ENCODE results near the gene SH3BP5. TPM values are rescaled to one million over a fixed set of nuclear protein-coding genes. Genes with fewer than 3 reads are reported as not detected.

SH3BP5 gene
- total and polyA plus RNA-seq, 2 experiments from 2014 or later = 15.9 to 16.3 TPM

DNA sequence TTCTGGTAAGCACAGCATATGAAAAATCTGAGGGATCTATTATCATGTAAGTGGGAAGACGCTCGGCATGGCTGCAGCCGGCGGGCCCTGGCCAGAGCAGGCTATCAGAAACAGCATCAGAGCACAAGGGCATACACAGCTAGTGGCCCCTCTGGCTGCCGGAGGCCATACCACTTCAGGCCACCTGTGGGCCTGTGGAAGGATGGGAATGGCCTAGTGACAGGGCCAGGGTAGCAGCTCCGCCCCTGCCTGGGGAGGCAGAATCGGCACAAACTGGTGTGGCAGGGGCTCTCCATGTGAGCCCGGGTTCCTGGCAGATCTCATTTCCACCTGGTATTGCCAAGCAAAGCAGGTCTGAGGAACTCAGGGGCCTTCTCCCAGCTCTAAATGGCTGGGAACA is 46.4 kb downstream of the SH3BP5 start:
- Histone ChIP-seq H2AFZ (no peak overlapping the region), H3K9me3 (ENCODE audit: low read depth) (no peaks in the 10 kb centered on the region), H3K4me3 (no peak overlapping the region), H3K27me3 (no peaks in the 10 kb centered on the region), H3K27ac (no peak overlapping the region), H3K4me2 (no peak overlapping the region), H3K79me2 (peaks cover 29% of the 10 kb centered on the region), H3K4me1 (ENCODE audit: insufficient read depth) (no peaks in the 10 kb centered on the region), H3K36me3 (replicated peaks; ENCODE audit: insufficient read depth, low read depth) (no peaks in the 10 kb centered on the region), H4K20me1 (ENCODE audit: insufficient read depth, poor library complexity, severe bottlenecking) (no peaks in the 10 kb centered on the region), H3K9me2 (replicated peaks; ENCODE audit: insufficient read depth) (no peaks in the 10 kb centered on the region)
- no peak for DNase-seq (ENCODE audit: low spot score)
- TF ChIP-seq CTCF (IDR thresholded peaks at IDR 0.05; ENCODE audit: poor library complexity) = no peak
- 92% methylated on average over 8 of the region's 8 CpGs for WGBS (ENCODE audit: low lambda C conversion rate, missing lambda C conversion rate)

- Histone ChIP-seq H3K9me3 (ENCODE audit: low read depth) (no peaks in the 10 kb centered on the region), H3K79me2 (peaks cover 25% of the 10 kb centered on the region), H3K4me3 (no peak overlapping the region), H3K4me2 (no peak overlapping the region), H4K20me1 (ENCODE audit: insufficient read depth, poor library complexity, severe bottlenecking) (no peaks in the 10 kb centered on the region), H3K4me1 (ENCODE audit: insufficient read depth) (no peaks in the 10 kb centered on the region), H3K36me3 (replicated peaks; ENCODE audit: insufficient read depth, low read depth) (no peaks in the 10 kb centered on the region), H3K9me2 (replicated peaks; ENCODE audit: insufficient read depth) (no peaks in the 10 kb centered on the region), H2AFZ (no peak overlapping the region), H3K27me3 (no peaks in the 10 kb centered on the region), H3K27ac (no peak overlapping the region)
- TF ChIP-seq EZH2phosphoT487 (IDR thresholded peaks at IDR 0.05; ENCODE audit: low read depth, severe bottlenecking, unreplicated experiment) (no peak), EZH2 (IDR thresholded peaks at IDR 0.05; ENCODE audit: borderline replicate concordance) (no peak), CTCF (IDR thresholded peaks at IDR 0.05; ENCODE audit: poor library complexity) (no peak)
- 92% methylated on average over 5 of the region's 5 CpGs for WGBS (ENCODE audit: low lambda C conversion rate, missing lambda C conversion rate)
- DNase-seq (ENCODE audit: low spot score) = no peak
Observed at GRCh38 chr3:15284121-15284889, 48.1 kb downstream of the SH3BP5 start.

GRCh38 chr3:15283702-15284101 is 48.7 kb downstream of the SH3BP5 start:
- Histone ChIP-seq H3K79me2 (peaks cover 21% of the 10 kb centered on the region), H3K36me3 (replicated peaks; ENCODE audit: insufficient read depth, low read depth) (no peaks in the 10 kb centered on the region), H4K20me1 (ENCODE audit: insufficient read depth, poor library complexity, severe bottlenecking) (no peaks in the 10 kb centered on the region), H3K4me1 (ENCODE audit: insufficient read depth) (no peaks in the 10 kb centered on the region), H3K4me2 (no peak overlapping the region), H2AFZ (no peak overlapping the region), H3K4me3 (no peak overlapping the region), H3K9me3 (ENCODE audit: low read depth) (no peaks in the 10 kb centered on the region), H3K27me3 (no peaks in the 10 kb centered on the region), H3K27ac (no peak overlapping the region), H3K9me2 (replicated peaks; ENCODE audit: insufficient read depth) (no peaks in the 10 kb centered on the region)
- 100% methylated on average over 1 of the region's 1 CpG for WGBS (ENCODE audit: low lambda C conversion rate, missing lambda C conversion rate)
- DNase-seq (ENCODE audit: low spot score) = no peak
- no peak for TF ChIP-seq CTCF (IDR thresholded peaks at IDR 0.05; ENCODE audit: poor library complexity)

GRCh38 chr3:15281817-15282216 is 50.6 kb downstream of the SH3BP5 start:
- no peak overlapping the region for H2AFZ ChIP-seq
- H3K27me3 ChIP-seq = no peaks in the 10 kb centered on the region
- 91% methylated on average over 9 of the region's 9 CpGs for WGBS (ENCODE audit: low lambda C conversion rate, missing lambda C conversion rate)
- no peaks in the 10 kb centered on the region for H3K9me3 ChIP-seq (ENCODE audit: low read depth)
- H3K36me3 ChIP-seq (replicated peaks; ENCODE audit: insufficient read depth, low read depth) = no peaks in the 10 kb centered on the region
- H3K9me2 ChIP-seq (replicated peaks; ENCODE audit: insufficient read depth) = no peaks in the 10 kb centered on the region
- DNase-seq (ENCODE audit: low spot score) = no peak
- peaks cover 26% of the 10 kb centered on the region for H3K79me2 ChIP-seq
- no peaks in the 10 kb centered on the region for H4K20me1 ChIP-seq (ENCODE audit: insufficient read depth, poor library complexity, severe bottlenecking)
- H3K4me2 ChIP-seq = no peak overlapping the region
- no peak for TF ChIP-seq CTCF (IDR thresholded peaks at IDR 0.05; ENCODE audit: poor library complexity)
- TF ChIP-seq EZH2 (IDR thresholded peaks at IDR 0.05; ENCODE audit: borderline replicate concordance) = no peak
- TF ChIP-seq EZH2phosphoT487 (IDR thresholded peaks at IDR 0.05; ENCODE audit: low read depth, severe bottlenecking, unreplicated experiment) = no peak
- H3K4me3 ChIP-seq = no peak overlapping the region
- H3K27ac ChIP-seq = no peak overlapping the region
- no peaks in the 10 kb centered on the region for H3K4me1 ChIP-seq (ENCODE audit: insufficient read depth)

Measured in hepatocyte (in vitro differentiated cells).